Spleen (tissue), 11 donors: ENCODE measurements around the gene STX8. TPM values are rescaled to one million over a fixed set of nuclear protein-coding genes. Genes with fewer than 3 reads are reported as not detected.

Source experiments
- DNase-seq: peaks from one replicate; pipeline ENCODE4 v3.0.0-alpha.2; 2020
- H3K27ac ChIP-seq, 8 donors: fragments of 200-600 bp; sonication (generic) in 7 of 8; 1 replicate in 4 of 8; 2 replicates in 4 of 8; pipeline versions ENCODE4 v1.5.0 to v1.8.0; 2016 to 2021; ENCODE audit warnings: inconsistent platforms in 4 of 8, mild to moderate bottlenecking in 4 of 8, moderate library complexity in 1 of 8
- H3K27me3 ChIP-seq, 7 donors: fragments of 200-600 bp; sonication (generic) in 6 of 7; replicated peaks in 1 of 7; 1 replicate in 4 of 7; 2 replicates in 3 of 7; pipeline versions ENCODE4 v1.5.0 to v1.8.0; 2016 to 2021; ENCODE audit warnings: inconsistent platforms in 3 of 7, mild to moderate bottlenecking in 1 of 7
- H3K36me3 ChIP-seq, 6 donors: fragments of 200-600 bp; sonication (generic) in 5 of 6; 1 replicate in 4 of 6; 2 replicates in 2 of 6; pipeline versions ENCODE4 v1.5.0 to v1.8.0; 2016 to 2021; ENCODE audit warnings: inconsistent platforms in 2 of 6
- H3K4me1 ChIP-seq, 6 donors: fragments of 200-600 bp; sonication (generic) in 5 of 6; 1 replicate in 3 of 6; 2 replicates in 3 of 6; pipeline versions ENCODE4 v1.5.0 to v1.8.0; 2016 to 2021; ENCODE audit warnings: inconsistent platforms in 3 of 6
- H3K4me3 ChIP-seq, 8 donors: fragments of 200-600 bp; sonication (generic) in 7 of 8; 1 replicate in 4 of 8; 2 replicates in 4 of 8; pipeline versions ENCODE4 v1.5.0 to v1.8.0; 2016 to 2021; ENCODE audit warnings: inconsistent platforms in 4 of 8, mild to moderate bottlenecking in 4 of 8, moderate library complexity in 2 of 8
- H3K9me3 ChIP-seq, 8 donors: fragments of 200-600 bp; sonication (generic) in 7 of 8; 1 replicate in 4 of 8; 2 replicates in 4 of 8; pipeline versions ENCODE4 v1.5.0 to v1.8.0; 2016 to 2021; ENCODE audit warnings: inconsistent platforms in 4 of 8
- CTCF ChIP-seq, 11 experiments: fragments of 200-600 bp in 7 of 11; fragments of 450-650 bp in 4 of 11; sonication (generic) in 4 of 11; IDR thresholded peaks in 8 of 11; conservative IDR thresholded peaks in 3 of 11; 1 replicate in 7 of 11; 2 replicates in 4 of 11; pipeline versions ENCODE4 v1.4.0 to v1.8.0; 2016 to 2021; ENCODE audit warnings: antibody characterized with exemption in 11 of 11, inconsistent platforms in 4 of 11, mild to moderate bottlenecking in 1 of 11
- POLR2A ChIP-seq, 3 donors: fragments of 450-650 bp; IDR thresholded peaks; one replicate each; pipeline ENCODE4 v1.5.1; 2017; ENCODE audit warnings: antibody characterized with exemption in 3 of 3, mild to moderate bottlenecking in 1 of 3
- POLR2AphosphoS5 ChIP-seq, 3 donors: sonication (generic); formaldehyde crosslinking; IDR thresholded peaks; one replicate each; pipeline ENCODE4 v1.5.1; 2017; ENCODE audit warnings: antibody characterized with exemption in 3 of 3
- WGBS, 5 donors: extraction: QIAGEN DNeasy Blood & Tissue Kit in 3 of 5; methylation state at CpG; one replicate each; pipeline versions ENCODE4 v1.1.5 to v1.1.7; 2013 to 2018; 5-methylcytosine and 5-hydroxymethylcytosine counted together
- intact Hi-C: fragments of 100-400 bp; cut with DNase I; formaldehyde crosslinking; loops from one replicate; pipeline ENCODE4 v1.15.0; 2023; ENCODE audit warnings: low total_unique reads
- polyA plus RNA-seq, 3 donors: library from polyadenylated mRNA; stranded (reverse); fragments of 200-250 nt; gene quantifications; one replicate each; pipeline ENCODE4 v1.2.1, GENCODE V29; 2013
- total RNA-seq, 7 donors: library from RNA; depleted of rRNA in 3 of 7; stranded (reverse); fragments of >200 nt in 3 of 7; fragmentation: NEBNext Ultra II Directional in 4 of 7; extraction: Animal tissue kit (Norgen Biotek cat#: 25700) in 4 of 7; gene quantifications; one replicate each; pipeline versions ENCODE4 v1.1.0 to v1.2.1, GENCODE V29; 2016 to 2021
- donor health status: healthy with polysubstance abuse.
- donor health status: DM: no; HTN: no; CAD: no; lungs with moderate emphysema.
- donor health status: DM: no; HTN: no; CAD: no.
- donor health status: Bipolar disorder and iron deficiency.
- donor health status: healthy.
- donor health status: DM: no; HTN: no; CAD: no.
- donor health status: DM: yes; HTN: yes; CAD: no.

The STX8 gene
- total and polyA plus RNA-seq, 10 donors, result 37.3 to 59.8 (median 48.9) TPM

GRCh38 chr17:9364837-9365430 is 210.7 kb downstream of the STX8 start:
- TF ChIP-seq CTCF (IDR thresholded peaks at IDR 0.05 in 8 of 11, conservative IDR thresholded peaks at IDR 0.05 in 3 of 11) (no peak), POLR2AphosphoS5 (IDR thresholded peaks at IDR 0.05) (no peak), POLR2A (IDR thresholded peaks at IDR 0.05) (no peak)
- WGBS, 5 donors, result 68 to 79% (median 75%) methylated on average over 3 of the region's 3 CpGs
- peaks cover 0 to 14% (median 2%) of the 10 kb centered on the region in 6 donors for H3K4me1 ChIP-seq

GRCh38 chr17:9363440-9364350 is 211.9 kb downstream of the STX8 start:
- no peak overlapping the region for H3K27ac ChIP-seq
- intact Hi-C loops, result no loop called here
- no peak for DNase-seq
- no peaks in the 10 kb centered on the region for H3K27me3 ChIP-seq
- H3K36me3 ChIP-seq, result no peaks in the 10 kb centered on the region
- no peak overlapping the region for H3K4me3 ChIP-seq
- 75 to 86% (median 82%) methylated on average over 13 of the region's 13 CpGs for WGBS, 5 donors
- TF ChIP-seq POLR2A (IDR thresholded peaks at IDR 0.05) (no peak), CTCF (IDR thresholded peaks at IDR 0.05 in 8 of 11, conservative IDR thresholded peaks at IDR 0.05 in 3 of 11) (no peak)
- H3K9me3 ChIP-seq, result no peaks in the 10 kb centered on the region
- H3K4me1 ChIP-seq, result peaks cover 0 to 13% (median 2%) of the 10 kb centered on the region in 6 donors

More at GRCh38 chr17:9364837-9365430, 210.7 kb downstream of the STX8 start:
- Histone ChIP-seq H3K27ac (no peak overlapping the region), H3K9me3 (no peaks in the 10 kb centered on the region), H3K27me3 (no peaks in the 10 kb centered on the region), H3K36me3 (no peaks in the 10 kb centered on the region), H3K4me3 (no peak overlapping the region)
- intact Hi-C loops, result no loop called here
- DNase-seq, result no peak

- Histone ChIP-seq H3K4me3 (no peak overlapping the region), H3K27me3 (no peaks in the 10 kb centered on the region), H3K27ac (no peak overlapping the region), H3K36me3 (no peaks in the 10 kb centered on the region), H3K4me1 (peaks cover 0 to 11% (median 5%) of the 10 kb centered on the region in 6 donors), H3K9me3 (no peaks in the 10 kb centered on the region)
- intact Hi-C loops, result no loop called here
- 77 to 93% (median 80%) methylated on average over 7 of the region's 7 CpGs for WGBS, 5 donors
- no peak for TF ChIP-seq CTCF (IDR thresholded peaks at IDR 0.05 in 8 of 11, conservative IDR thresholded peaks at IDR 0.05 in 3 of 11)
- no peak for TF ChIP-seq POLR2A (IDR thresholded peaks at IDR 0.05)
- no peak for TF ChIP-seq POLR2AphosphoS5 (IDR thresholded peaks at IDR 0.05)
- DNase-seq, result no peak
These were observed 214.2 kb downstream of the STX8 start for GRCh38 chr17:9361188-9361955.
